Measurements from ENCODE around the gene ANKFN1. TPM values are rescaled to one million over a fixed set of nuclear protein-coding genes. Genes with fewer than 3 reads are reported as not detected.

The ANKFN1 gene
- total and polyA plus RNA-seq, 7 donors, result 0.01 to 0.28 (median 0.04) TPM; not detected in 3

DNA sequence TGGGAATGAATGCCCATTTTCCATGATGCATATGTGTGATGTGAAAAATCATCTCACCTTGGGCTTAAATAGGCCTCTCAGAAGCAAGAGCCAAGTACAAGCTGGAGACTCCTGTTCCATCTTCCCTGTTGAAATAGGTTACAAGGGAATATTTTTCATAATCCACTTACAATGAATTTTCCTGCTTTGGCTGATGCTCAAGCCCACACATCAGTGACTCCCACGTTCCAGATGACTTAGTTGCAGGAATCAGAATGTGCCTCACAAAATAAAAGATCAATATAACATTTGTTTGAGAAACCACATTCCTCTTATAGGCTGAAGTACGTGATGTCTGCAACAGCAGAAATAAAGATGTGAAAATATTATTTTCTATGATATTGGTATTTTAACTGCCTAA, 24.1 kb downstream of the ANKFN1 start:
- no peak for ATAC-seq
- H3K4me3 ChIP-seq, result no peak overlapping the region
- DNase-seq, result no peak
- no peaks in the 10 kb centered on the region for H3K27me3 ChIP-seq (ENCODE audit: insufficient read depth in 3 of 3, low read length in 2 of 3)
- 87 to 91% (median 89%) methylated on average over 2 of the region's 2 CpGs for WGBS, 3 donors
- no peaks in the 10 kb centered on the region for H3K36me3 ChIP-seq (ENCODE audit: insufficient read depth in 1 of 2, low read depth in 1 of 2)
- TF ChIP-seq, protein P1, sequence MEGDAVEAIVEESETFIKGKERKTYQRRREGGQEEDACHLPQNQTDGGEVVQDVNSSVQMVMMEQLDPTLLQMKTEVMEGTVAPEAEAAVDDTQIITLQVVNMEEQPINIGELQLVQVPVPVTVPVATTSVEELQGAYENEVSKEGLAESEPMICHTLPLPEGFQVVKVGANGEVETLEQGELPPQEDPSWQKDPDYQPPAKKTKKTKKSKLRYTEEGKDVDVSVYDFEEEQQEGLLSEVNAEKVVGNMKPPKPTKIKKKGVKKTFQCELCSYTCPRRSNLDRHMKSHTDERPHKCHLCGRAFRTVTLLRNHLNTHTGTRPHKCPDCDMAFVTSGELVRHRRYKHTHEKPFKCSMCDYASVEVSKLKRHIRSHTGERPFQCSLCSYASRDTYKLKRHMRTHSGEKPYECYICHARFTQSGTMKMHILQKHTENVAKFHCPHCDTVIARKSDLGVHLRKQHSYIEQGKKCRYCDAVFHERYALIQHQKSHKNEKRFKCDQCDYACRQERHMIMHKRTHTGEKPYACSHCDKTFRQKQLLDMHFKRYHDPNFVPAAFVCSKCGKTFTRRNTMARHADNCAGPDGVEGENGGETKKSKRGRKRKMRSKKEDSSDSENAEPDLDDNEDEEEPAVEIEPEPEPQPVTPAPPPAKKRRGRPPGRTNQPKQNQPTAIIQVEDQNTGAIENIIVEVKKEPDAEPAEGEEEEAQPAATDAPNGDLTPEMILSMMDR (IDR thresholded peaks at IDR 0.05), result no peak
- H3K27ac ChIP-seq, result no peak overlapping the region
- H3K9me3 ChIP-seq, result no peaks in the 10 kb centered on the region
- peaks cover 24% of the 10 kb centered on the region for H3K4me1 ChIP-seq
- intact Hi-C loops (cut with DNase I), result no loop called here

DNA sequence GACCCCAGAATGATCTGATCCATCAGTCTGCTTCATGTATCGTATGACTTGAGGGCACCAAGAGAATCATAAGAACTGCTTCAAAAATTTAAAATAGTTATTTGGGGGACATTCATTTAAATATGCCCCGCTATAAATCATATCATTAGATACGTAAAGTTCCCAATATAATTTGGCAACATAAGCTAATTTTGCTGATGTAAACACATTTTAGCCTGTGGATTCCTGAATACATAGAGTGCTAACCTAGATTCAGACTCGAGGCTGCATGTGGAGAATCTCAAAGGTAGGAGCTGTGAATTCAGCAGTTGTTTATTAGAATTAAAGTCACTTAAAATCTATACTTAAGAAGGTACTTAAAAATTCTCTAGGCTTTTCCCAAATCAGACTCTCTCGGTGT, 24.9 kb downstream of the ANKFN1 start:
- TF ChIP-seq, protein P1 (IDR thresholded peaks at IDR 0.05), result no peak
- Histone ChIP-seq H3K9me3 (no peaks in the 10 kb centered on the region), H3K4me3 (no peak overlapping the region), H3K27me3 (ENCODE audit: insufficient read depth in 3 of 3, low read length in 2 of 3) (no peaks in the 10 kb centered on the region), H3K4me1 (peaks cover 19% of the 10 kb centered on the region), H3K36me3 (ENCODE audit: insufficient read depth in 1 of 2, low read depth in 1 of 2) (no peaks in the 10 kb centered on the region), H3K27ac (no peak overlapping the region)
- WGBS, 3 donors, result 93 to 95% (median 94%) methylated on average over 5 of the region's 5 CpGs
- ATAC-seq (no peak), DNase-seq (no peak)
- intact Hi-C loops (cut with DNase I), result no loop called here

DNA sequence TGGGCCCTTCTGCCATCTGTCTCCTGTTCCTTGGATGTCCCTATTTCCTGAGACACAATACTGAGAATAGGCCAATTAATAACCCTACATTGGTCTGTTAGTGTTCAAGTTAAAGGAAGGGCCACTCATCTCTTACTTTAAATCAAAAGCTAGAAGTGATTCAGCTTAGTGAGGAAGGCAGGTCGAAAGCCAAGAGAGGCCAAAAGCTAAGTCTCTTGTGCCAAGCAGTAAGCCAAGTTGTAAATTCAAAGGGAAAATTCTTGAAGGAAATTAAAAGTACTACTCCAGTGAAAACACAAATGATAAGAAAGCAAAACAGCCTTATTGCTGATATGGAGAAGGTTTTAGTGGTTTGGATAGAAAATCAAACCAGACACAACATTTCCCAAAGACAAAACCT, 28.8 kb downstream of the ANKFN1 start:
- ATAC-seq (no peak), DNase-seq (no peak)
- Histone ChIP-seq H3K27ac (no peak overlapping the region), H3K27me3 (ENCODE audit: insufficient read depth in 3 of 3, low read length in 2 of 3) (no peaks in the 10 kb centered on the region), H3K36me3 (ENCODE audit: insufficient read depth in 1 of 2, low read depth in 1 of 2) (no peaks in the 10 kb centered on the region), H3K4me1 (no peaks in the 10 kb centered on the region), H3K9me3 (no peaks in the 10 kb centered on the region), H3K4me3 (no peak overlapping the region)
- TF ChIP-seq, protein P1 (IDR thresholded peaks at IDR 0.05), result no peak
- intact Hi-C loops (cut with DNase I), result no loop called here
- 68 to 86% (median 78%) methylated on average over 1 of the region's 1 CpG for WGBS, 3 donors

DNA sequence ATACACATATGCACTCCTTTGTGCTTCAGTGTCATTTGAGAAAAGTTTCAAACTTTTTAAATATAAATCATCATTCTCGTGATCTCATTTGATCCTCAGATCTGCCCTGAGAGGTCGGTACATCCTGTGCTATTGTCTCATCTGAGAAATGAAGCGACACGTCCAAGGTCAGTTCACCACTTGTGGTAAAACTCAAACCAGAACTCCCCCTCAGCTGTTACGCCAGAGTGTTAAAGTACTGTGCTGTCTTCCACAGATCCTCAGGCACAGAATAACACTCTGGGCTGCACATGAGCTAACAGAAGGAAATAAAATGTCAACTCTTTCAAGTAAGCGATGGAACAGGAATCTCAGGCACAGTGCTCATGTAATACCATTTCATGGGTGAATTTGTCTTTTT, 31.4 kb downstream of the ANKFN1 start:
- Histone ChIP-seq H3K4me3 (no peak overlapping the region), H3K27me3 (ENCODE audit: insufficient read depth in 3 of 3, low read length in 2 of 3) (no peaks in the 10 kb centered on the region), H3K4me1 (no peaks in the 10 kb centered on the region), H3K9me3 (no peaks in the 10 kb centered on the region), H3K27ac (no peak overlapping the region), H3K36me3 (ENCODE audit: insufficient read depth in 1 of 2, low read depth in 1 of 2) (no peaks in the 10 kb centered on the region)
- no peak for ATAC-seq
- no peak for DNase-seq
- intact Hi-C loops (cut with DNase I), result no loop called here
- TF ChIP-seq, protein P1 (IDR thresholded peaks at IDR 0.05), result no peak
- WGBS, 3 donors, result 79 to 81% (median 80%) methylated on average over 6 of the region's 6 CpGs

DNA sequence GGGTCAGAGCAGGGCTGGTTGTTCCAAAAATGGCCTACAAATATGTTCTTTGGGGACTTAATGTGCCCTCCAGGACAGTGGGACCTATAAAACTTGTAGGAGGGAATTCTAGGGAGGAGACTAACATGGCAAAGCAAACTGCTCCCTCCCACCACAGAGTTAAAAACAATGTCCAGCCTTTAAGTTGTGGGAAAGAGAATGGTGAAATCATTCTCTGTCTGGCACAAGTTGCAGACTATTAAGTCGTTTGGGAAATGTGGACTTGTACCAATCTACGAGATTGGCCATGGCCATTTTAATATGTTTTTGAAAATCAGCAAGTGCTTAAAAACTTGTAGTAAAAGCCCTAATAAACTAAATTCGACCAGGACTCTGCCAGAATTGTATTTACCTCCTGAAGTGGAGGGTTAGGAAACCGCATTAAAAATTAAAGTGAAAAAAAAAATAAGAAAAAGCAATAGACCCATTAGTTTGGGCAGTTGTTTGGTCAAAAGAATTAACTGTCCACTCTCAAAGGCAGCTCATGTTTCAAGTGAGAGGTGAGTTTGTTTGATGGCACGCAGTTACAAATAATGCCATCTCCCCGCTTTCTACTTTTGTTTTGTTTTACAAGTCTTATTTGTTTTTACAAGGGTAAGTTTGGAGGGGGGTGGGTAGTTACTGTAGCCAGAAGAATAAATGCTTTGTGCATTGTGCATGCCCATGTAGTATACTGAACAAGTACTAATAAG, 32.4 kb downstream of the ANKFN1 start:
- Histone ChIP-seq H3K27ac (no peak overlapping the region), H3K4me1 (no peaks in the 10 kb centered on the region), H3K27me3 (ENCODE audit: insufficient read depth in 3 of 3, low read length in 2 of 3) (no peaks in the 10 kb centered on the region), H3K36me3 (ENCODE audit: insufficient read depth in 1 of 2, low read depth in 1 of 2) (no peaks in the 10 kb centered on the region), H3K4me3 (no peak overlapping the region), H3K9me3 (no peaks in the 10 kb centered on the region)
- 53 to 64% (median 57%) methylated on average over 6 of the region's 6 CpGs for WGBS, 3 donors
- DNase-seq (no peak), ATAC-seq (no peak)
- TF ChIP-seq, protein P1 (IDR thresholded peaks at IDR 0.05), result no peak
- intact Hi-C loops (cut with DNase I), result no loop called here
